NCI-H460 (cell line): ENCODE results near the gene PKNOX2. TPM values are rescaled to one million over a fixed set of nuclear protein-coding genes. Genes with fewer than 3 reads are reported as not detected.
"Not testable (repeated sequence)": the region's sequence is repeated elsewhere in the genome, so short reads cannot be mapped to it uniquely, and the experiment has no call there.

ENCODE experiments used
- DNase-seq: peaks from one replicate; pipeline ENCODE4 v3.0.0-alpha.2; 2016; ENCODE audit warnings: low read depth; ENCODE audit errors: extremely low read depth
- total RNA-seq: library from RNA; depleted of rRNA; stranded (reverse); fragments of >200 nt; shearing (Covaris generic); gene quantifications from 2 replicates; pipeline ENCODE4 v1.2.3, GENCODE V29; 2014

The PKNOX2 gene
- total RNA-seq, 1 experiment from 2014 or later = not detected

- DNase-seq = no peak
Observed at GRCh38 chr11:125199915-125200314, 35.4 kb downstream of the PKNOX2 start.

GRCh38 chr11:125200441-125200840, 35.9 kb downstream of the PKNOX2 start:
- DNase-seq = no peak

GRCh38 chr11:125201525-125202141, 37.1 kb downstream of the PKNOX2 start:
- DNase-seq = no peak

- no peak for DNase-seq
Observed at GRCh38 chr11:125202362-125202880, 37.9 kb downstream of the PKNOX2 start.

- DNase-seq = no peak
Observed at GRCh38 chr11:125202977-125203376, 38.4 kb downstream of the PKNOX2 start.

- DNase-seq = no peak
Observed at GRCh38 chr11:125207866-125208425, 43.4 kb downstream of the PKNOX2 start.

- DNase-seq = no peak
Observed at GRCh38 chr11:125210066-125210465, 45.5 kb downstream of the PKNOX2 start.

GRCh38 chr11:125211191-125211947, 46.8 kb downstream of the PKNOX2 start:
- DNase-seq = no peak

- no peak for DNase-seq
Observed at GRCh38 chr11:125211948-125212340, 47.4 kb downstream of the PKNOX2 start.

- DNase-seq = no peak
Observed at GRCh38 chr11:125214601-125215565, 50.3 kb downstream of the PKNOX2 start.

- no peak for DNase-seq
Observed at GRCh38 chr11:125215976-125216375, 51.4 kb downstream of the PKNOX2 start.

GRCh38 chr11:125218336-125218735, 53.8 kb downstream of the PKNOX2 start:
- DNase-seq = no peak

GRCh38 chr11:125221461-125221860, 56.9 kb downstream of the PKNOX2 start:
- no peak for DNase-seq

GRCh38 chr11:125222494-125222893, 57.9 kb downstream of the PKNOX2 start:
- DNase-seq = no peak

GRCh38 chr11:125223161-125223560, 58.6 kb downstream of the PKNOX2 start:
- not testable (repeated sequence) for DNase-seq

- DNase-seq = no peak
Observed at GRCh38 chr11:125223901-125224361, 59.4 kb downstream of the PKNOX2 start.

- DNase-seq = no peak
Observed at GRCh38 chr11:125224391-125225021, 60.0 kb downstream of the PKNOX2 start.

- no peak for DNase-seq
Observed at GRCh38 chr11:125225401-125225800, 60.9 kb downstream of the PKNOX2 start.

GRCh38 chr11:125226031-125226430, 61.5 kb downstream of the PKNOX2 start:
- no peak for DNase-seq

GRCh38 chr11:125226706-125227105, 62.2 kb downstream of the PKNOX2 start:
- DNase-seq = no peak
